ENCODE data around the gene CADPS.

- TF ChIP-seq POLR2AphosphoS5 (IDR thresholded peaks at IDR 0.05; ENCODE audit: low read depth, low read length) (no peak), CTCF (IDR thresholded peaks at IDR 0.05) (no peak), REST (IDR thresholded peaks at IDR 0.05; ENCODE audit: insufficient read depth in 1 of 2, low read depth in 2 of 2, low read length in 1 of 2) (no peak), SIN3A (IDR thresholded peaks at IDR 0.05; ENCODE audit: borderline replicate concordance, insufficient read depth, low read depth, low read length) (no peak)
These were observed 435.2 kb downstream of the CADPS start for GRCh38 chr3:62439978-62440377.
